Activated CD4-positive, CD25-positive, alpha-beta regulatory T cell treated with anti-CD3 and anti-CD28 coated beads, Interleukin-2, amount 50 U/mL, for 72 hours (primary cell): Measurements from ENCODE around the gene MYO1B.

Experiments used
- DNase-seq: peaks from one replicate; pipeline ENCODE4 v3.0.0; 2021

MYO1B gene

DNA sequence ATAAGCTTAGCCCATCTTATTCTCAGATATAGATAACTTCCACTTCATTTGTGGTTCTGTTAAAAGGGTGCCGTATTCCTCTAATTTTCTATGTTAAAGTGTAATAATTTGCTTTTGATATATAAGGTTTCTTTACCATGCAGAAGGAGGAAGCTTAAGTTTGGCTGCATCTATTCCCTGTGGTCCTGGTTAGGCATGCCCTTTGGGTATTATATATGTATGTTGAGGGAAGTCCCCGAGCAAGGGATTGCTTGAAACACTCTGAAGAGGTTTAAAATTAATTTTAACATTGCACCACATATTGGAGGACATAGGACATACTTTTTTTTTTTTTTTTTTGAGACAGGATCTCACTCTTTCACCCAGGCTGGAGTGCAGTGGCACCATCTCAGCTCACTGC is 16.9 kb upstream of the MYO1B start:
- no peak for DNase-seq

- no peak for DNase-seq
These were observed 16.3 kb upstream of the MYO1B start for GRCh38 chr2:191228861-191229260.

DNA sequence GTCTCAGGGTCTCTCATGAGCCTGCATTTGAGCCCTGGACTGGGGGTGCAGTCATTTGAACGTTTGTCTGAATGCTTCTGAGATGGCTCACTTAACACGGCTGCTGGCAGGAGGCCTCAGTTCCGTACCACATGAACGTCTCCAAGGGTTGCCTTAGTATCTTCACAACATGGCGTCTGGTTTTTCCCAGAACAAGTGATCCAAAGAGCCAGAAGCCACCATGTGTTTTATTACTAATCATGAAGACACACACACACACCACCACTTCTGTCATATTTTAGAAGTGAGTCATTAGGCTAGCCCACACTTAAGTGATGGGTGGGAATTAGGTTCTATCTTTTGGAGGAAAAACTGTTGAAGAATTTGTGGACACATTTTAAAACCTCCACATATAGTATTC is 15.0 kb upstream of the MYO1B start:
- no peak for DNase-seq

DNA sequence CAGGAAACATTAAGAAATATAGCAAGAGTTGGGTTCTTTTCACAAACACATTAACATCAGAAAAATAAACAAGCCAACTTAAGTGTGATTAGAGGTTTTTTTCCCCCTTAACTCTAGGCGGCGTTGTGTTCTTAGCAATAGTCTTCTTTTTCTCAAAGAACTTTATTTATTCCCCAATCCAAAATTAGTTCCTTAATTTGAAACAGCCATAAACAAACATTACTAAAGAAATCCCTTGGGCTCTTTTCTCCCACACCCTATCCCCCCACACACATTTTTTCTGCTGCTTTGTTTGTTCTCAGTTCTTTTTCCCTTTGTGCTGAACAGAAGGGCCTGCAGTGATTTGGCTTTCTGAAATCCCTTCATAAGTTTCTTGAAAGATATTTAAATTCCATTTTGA is 13.2 kb upstream of the MYO1B start:
- no peak for DNase-seq

DNA sequence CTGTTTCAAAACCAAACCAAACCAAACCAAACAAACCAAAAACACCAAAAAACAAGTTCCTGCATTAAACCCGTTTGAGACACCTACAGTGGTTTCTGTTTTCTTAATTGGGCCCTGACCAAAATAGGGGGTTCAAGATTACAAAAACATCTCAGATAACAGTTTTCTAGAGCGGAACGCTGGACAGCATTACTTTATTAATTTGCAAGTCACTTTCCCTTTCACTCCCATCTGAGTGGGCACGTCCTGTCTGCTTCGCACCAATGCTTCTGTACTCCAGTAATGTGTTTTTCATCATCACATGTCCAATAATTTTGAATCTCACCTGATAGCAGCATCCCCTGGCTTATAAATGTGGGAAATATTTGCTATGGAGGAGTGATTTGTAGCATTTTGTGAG is 11.7 kb upstream of the MYO1B start:
- DNase-seq = no peak

DNA sequence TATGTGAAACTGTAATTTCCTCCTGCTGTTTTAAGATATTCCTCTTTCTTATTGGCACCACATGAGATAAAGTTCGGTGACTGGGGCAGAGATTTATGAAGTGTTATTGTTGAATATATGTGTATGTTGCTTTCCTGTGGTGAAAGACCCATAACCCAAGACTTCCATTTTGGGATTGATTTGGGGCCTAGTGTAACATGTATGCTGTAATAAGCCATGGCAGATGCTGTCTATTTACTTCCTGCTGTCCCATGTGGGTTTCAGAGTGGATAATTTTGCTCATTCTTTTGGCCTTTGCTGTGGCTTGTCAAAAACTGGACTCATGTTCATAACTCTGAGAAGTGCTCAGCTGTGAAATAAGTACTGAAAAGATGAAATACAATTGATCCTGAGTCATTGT is 10.8 kb upstream of the MYO1B start:
- DNase-seq = no peak

- no peak for DNase-seq
These were observed 4.3 kb upstream of the MYO1B start for GRCh38 chr2:191240871-191241270.

GRCh38 chr2:191241418-191241817 is 3.8 kb upstream of the MYO1B start:
- no peak for DNase-seq

GRCh38 chr2:191243154-191243553 is 2.0 kb upstream of the MYO1B start:
- DNase-seq = no peak

- no peak for DNase-seq
These were observed 854 bp upstream of the MYO1B start for GRCh38 chr2:191244350-191244749.

DNA sequence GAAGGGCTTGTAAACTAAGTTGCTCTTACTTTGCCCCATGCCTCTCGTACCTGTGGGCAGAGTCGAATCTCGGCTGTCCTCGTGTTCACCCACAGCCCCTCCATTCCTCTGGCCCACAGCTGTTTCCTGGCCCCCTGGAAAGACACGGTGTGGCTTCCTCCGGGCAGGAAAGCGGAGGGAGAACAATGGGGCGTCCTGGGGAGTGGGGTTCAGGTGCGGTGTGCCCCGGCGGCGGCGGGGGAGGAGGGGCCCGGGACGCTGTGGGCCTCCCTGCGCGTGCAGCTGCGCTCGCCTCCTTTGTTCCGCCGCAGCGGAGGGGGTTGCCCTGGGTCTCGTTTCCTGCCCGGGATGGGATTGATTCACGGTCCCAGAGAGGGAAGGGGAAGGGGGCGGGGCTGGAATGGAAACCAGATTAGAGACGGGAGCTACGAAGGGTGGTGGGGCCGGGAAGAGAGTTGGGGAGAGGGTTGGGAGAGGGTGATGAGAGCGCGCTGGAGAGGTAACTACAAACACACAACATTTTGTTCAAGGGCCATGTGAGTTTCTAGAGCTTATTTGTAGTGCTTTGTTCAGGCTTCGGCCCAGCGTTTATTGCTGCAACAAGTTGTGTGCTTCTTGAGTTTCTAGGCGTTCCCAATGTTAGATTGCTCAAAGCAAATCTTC is 796 bp downstream of the MYO1B start:
- DNase-seq = peak; percentile 32

DNA sequence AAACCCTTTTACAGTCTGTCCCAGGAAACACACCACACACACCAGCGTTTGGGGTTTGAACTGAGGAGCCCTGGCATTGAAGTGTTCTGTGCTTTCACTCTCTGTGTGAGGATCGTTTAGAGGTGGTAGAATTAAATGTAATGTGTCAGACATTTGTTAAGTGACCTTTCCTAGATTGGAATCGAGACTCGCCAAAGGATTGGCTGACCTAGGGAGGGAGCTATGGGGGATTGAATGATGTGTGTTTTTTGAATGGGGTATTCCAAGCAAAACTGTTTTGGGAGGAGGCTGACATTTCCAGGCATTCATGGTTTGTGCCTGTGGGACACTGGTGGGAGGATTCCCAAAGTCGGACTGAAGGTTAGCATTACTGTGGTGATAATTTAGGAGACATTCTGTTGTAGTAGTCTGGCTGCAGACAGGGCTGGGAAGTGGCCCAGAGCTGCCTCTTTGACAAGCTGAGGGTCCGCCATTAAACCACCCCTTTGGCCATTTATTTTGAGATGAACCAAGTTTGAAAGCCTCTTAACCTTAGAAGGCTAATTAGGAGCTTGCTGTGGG is 1.7 kb downstream of the MYO1B start:
- DNase-seq = no peak

- DNase-seq = no peak
These were observed 2.3 kb downstream of the MYO1B start for GRCh38 chr2:191247381-191248057.

GRCh38 chr2:191249156-191249813 is 4.1 kb downstream of the MYO1B start:
- DNase-seq = no peak

DNA sequence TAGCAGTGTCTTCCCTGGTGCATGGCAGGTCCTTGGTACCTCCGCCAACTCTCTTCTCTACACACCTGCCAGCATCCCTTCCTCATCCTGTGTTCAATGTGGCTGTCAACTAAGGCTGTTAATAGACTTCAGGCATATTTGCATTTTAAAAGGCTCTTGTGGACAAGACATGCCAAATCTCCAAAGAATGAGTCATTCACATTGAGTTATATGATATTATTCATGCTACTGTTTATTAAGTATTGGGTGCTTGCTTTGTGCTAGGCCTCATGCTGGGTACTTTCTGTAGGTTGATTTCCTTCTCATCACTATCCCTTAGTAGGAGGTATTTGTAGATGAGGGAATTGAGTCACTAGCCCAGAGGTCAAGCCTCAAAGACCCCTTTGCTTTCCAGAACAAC is 5.2 kb downstream of the MYO1B start:
- no peak for DNase-seq

- DNase-seq = no peak
These were observed 5.8 kb downstream of the MYO1B start for GRCh38 chr2:191250986-191251385.

GRCh38 chr2:191252699-191253098 is 7.5 kb downstream of the MYO1B start:
- no peak for DNase-seq

- DNase-seq = no peak
These were observed 8.3 kb downstream of the MYO1B start for GRCh38 chr2:191253476-191253875.

DNA sequence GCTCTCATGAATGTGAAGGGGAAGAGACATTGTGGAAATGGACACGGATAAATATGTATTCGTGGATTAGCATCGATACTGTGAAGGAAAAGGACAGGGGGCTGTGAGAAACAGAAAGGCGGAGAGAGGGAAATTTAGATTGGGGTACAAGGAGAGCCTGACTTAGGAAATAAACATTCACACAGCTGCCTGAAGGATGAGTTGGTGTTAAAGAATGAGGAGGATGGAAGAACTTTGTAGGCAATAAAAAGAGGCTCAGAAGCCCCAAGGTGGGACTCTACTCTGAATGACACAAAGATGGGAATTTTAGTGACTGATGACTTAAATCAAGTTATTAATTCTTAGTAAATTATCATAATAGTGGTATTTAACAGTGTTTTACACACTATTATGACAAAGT is 10.1 kb downstream of the MYO1B start:
- DNase-seq = no peak

DNA sequence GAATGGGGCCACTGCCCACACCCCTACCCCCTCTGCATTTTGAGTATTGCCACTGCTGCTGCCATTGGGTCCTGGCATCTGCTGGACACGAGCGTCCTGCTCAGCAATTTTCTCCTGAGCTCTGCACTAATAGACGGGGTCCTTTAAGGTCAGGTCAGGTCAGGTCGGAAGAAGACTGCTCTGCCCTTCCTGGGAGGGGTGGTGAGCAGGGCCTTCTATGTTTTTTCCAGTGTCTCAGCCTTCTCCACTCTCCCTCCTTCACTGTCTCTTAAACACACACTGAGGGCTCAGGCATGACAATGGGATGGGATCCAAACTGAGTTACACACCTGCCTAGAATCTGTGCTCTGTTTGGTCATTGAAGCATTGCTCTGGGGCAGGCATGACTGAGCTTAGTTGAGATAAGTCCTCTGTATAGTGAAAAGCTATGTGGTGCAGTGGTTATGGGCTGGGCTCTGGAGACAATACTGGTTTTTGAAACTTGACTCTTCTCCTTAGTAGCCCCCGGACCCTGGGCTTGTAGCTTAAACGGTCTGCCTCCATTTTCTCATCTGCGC is 10.6 kb downstream of the MYO1B start:
- no peak for DNase-seq

GRCh38 chr2:191257934-191258333 is 12.7 kb downstream of the MYO1B start:
- DNase-seq = no peak

DNA sequence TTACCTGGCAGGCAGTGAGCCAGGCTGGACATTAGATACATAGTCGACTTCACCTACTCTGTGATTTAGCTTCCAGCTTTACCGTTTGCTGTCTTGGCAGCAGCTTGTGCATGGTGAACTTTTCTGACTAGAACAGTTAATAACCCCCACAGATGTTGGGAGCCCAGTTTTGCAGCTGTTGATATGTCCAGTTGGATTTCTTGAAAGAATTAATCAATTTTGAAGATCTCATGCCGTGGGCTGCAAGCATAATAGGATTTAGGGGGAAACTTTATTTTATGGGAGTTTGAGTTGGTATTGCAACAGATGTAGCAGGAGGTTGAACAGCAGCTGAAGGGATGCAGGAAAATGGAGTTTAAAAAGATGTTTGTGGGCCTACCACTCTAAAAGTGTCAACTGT is 13.8 kb downstream of the MYO1B start:
- DNase-seq = no peak

DNA sequence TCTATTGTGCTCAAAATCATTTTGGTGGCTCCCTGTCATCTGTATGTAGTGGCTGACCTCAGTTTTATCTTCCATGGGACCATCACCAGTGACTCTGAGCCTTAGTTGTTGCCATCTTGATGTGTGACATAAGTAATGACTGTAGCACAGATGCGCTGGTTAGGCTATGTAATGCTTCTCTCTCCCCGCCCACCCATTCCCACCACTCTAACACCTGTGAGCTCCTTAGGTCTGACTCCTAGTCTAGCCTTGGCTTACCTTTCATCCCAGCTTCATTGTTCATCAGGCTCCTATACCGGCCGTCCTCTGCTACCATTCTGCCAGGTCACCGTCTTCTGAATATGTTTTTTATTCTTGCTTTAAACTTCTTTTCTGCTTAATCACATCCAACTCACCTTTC is 17.2 kb downstream of the MYO1B start:
- DNase-seq = no peak

- no peak for DNase-seq
These were observed 17.8 kb downstream of the MYO1B start for GRCh38 chr2:191263050-191263449.
